Stimulated activated CD8-positive, alpha-beta memory T cell treated with anti-CD3 and anti-CD28 coated beads, Interleukin-4, amount 100 ng/mL, for 24 hours (primary cell): ENCODE measurements around the gene SCUBE3.

Experiments used
- DNase-seq: peaks from one replicate; pipeline ENCODE4 v3.0.0-alpha.2; 2020; ENCODE audit warnings: low read depth

The SCUBE3 gene

GRCh38 chr6:35213298-35213791 is 411 bp upstream of the SCUBE3 start:
- no peak for DNase-seq

GRCh38 chr6:35214869-35215664 is 1.3 kb downstream of the SCUBE3 start:
- no peak for DNase-seq

GRCh38 chr6:35215665-35216411 is 2.1 kb downstream of the SCUBE3 start:
- no peak for DNase-seq

DNA sequence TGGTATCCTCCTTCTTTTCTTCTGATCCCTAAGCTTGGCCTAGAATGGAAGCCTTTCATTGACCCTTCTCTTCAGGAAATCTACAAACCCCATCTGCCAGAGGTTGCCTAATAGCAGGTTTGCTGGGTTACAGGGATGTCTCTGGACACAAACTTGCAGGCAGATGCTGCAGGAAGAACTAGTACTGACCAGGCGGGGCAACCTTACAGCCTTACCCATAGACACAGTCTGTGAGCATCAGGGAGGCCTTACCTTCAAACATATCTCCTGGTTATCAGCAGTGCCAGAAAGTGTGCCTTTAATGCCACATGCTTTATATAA is 2.6 kb downstream of the SCUBE3 start:
- DNase-seq: no peak

GRCh38 chr6:35216851-35217811 is 3.4 kb downstream of the SCUBE3 start:
- DNase-seq: no peak

DNA sequence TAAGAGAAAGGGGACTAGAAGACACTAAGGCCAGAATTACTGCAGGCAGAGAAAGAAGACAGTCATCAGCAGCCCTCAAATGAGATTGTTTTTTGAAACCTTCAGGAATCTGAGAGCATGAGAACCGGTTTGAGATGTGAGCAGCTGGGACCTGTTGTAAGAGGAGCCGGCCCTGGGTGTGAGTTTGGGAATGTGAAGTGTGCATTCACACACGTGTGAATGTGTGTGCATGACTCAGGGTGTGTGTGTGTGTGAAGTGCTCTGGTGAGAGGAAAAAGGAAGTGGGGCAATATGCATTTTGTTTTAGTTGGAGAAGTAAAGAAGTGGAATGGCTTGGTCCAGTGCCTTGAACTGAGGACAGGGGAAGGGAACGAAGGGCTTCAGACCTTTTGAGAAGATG is 4.3 kb downstream of the SCUBE3 start:
- DNase-seq: no peak

- no peak for DNase-seq
Observed at GRCh38 chr6:35218456-35218855, 4.7 kb downstream of the SCUBE3 start.

DNA sequence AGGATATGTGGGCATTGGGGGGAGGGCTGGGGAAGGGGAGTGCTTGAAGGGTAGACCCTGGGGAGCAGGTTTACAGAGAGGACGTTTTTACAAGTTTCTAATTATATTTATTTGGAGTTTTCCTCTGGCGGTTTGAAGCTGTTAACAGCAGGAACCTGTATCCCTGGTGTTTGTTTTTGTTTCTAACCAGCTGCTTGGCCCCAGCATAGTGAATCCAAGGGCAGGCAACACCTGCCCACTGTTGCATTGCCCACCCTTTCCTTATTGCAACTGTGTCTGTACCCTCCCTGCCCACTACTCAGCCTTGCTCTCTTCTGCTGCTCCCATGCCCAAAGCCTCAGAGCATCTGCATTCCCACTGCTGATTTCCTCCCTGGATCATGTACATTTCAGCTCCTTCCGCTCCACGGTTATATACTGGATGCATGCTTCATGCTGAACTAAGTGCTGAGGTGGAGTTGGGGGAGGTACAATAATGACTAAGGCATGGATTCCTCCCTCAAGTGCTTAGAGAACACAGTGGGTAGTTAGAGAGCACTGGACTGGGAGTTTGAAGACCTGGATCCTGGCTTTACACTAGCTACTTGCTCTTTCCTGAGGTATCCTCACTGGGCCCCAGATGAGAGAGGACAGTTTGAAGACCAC is 6.0 kb downstream of the SCUBE3 start:
- DNase-seq: no peak

DNA sequence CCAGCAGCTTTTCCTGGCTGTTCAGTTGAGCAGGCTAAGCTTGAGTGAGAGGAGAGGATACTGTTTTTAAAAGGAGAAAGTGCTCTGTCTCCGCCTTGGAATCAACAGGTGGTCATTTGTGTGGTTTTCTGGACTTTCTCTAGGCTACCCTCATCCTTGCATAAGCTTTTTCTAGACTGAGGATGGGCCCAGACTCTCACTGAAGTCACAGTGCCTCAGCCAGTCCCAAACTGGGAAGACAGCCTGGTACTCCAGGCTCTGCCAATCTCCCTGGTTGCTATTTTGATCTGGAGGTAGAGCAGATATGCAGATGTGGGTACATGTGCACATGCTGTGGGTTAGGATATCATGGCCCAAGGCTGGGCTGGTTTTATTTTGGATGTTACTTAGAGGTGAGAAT is 7.0 kb downstream of the SCUBE3 start:
- DNase-seq: no peak

DNA sequence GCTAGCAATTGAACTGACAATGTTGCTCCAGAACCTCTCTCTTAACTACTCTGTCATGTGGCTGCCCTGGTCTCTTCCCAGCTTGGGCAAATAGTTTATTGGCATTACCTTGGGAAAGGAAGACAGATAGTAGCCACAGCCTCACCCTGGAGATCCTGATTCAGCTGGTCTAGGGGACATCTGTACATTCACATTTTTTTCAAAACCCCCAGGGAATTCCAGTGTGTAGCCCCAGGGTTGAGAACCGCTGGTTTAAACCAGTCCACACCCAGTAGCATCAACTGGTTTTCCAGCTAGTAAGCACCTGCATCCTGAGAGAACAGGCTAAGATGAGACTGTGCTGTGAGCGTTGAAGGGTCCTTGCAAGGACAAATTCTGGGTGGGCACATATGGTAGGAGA is 9.6 kb downstream of the SCUBE3 start:
- no peak for DNase-seq

- DNase-seq: no peak
Observed at GRCh38 chr6:35224720-35225119, 11.0 kb downstream of the SCUBE3 start.

- DNase-seq: no peak
Observed at GRCh38 chr6:35228481-35228880, 14.7 kb downstream of the SCUBE3 start.

- DNase-seq: no peak
Observed at GRCh38 chr6:35229304-35229703, 15.5 kb downstream of the SCUBE3 start.

GRCh38 chr6:35230498-35230897 is 16.7 kb downstream of the SCUBE3 start:
- DNase-seq: no peak

DNA sequence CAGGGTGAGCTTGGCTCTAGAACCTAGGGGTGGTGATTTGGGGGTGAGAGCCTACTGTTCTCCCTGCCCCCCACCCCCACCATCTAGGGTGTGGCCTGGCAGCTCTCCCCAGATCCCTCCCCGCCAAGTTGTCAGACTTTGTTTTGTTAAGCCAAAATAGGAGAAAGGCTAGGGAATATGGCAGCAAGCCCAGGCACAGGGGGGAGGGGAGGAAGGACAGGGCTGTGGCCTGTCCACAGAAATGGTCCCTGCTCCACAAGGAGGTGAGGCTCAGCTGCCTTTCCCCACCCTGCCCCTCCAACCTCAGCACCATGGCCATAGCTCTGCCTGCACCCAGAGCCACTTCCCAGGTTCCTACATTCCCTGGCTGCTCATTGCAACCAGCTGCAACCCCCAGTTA is 17.2 kb downstream of the SCUBE3 start:
- no peak for DNase-seq

DNA sequence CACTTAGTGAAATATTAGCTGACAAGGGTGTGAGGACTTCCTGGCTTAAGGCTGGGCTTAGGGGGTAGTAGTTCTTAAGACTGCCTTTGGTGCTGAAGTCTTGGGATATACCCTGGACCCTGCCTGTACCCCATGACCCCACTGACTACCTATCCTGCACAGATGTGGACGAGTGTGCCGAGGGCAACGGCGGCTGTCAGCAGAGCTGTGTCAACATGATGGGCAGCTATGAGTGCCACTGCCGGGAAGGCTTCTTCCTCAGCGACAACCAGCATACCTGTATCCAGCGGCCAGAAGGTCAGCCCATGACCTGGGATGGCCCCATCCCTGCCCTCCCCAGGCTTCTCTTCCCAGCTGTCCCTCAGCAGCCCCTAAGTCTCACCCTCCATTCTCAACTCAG is 17.8 kb downstream of the SCUBE3 start:
- DNase-seq: no peak

DNA sequence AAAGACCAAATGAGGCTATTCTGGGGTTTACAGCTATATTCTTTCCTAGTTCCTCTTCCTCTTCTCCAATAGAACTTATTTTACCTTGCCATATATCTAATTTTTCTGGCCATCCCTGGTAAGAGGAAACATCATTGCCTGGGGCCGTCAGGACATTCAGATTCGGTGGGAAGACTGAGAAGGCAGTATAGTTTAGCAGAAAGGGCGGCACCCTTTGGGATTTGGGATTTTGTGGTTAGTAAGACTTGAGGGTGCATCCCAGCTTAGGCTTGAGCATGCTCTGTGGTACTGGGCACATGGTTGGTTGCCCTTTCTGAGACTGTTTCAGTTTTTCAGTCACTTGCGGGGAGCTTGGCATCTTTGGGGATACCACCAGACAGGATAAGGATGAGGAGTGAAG is 21.1 kb downstream of the SCUBE3 start:
- DNase-seq: no peak

DNA sequence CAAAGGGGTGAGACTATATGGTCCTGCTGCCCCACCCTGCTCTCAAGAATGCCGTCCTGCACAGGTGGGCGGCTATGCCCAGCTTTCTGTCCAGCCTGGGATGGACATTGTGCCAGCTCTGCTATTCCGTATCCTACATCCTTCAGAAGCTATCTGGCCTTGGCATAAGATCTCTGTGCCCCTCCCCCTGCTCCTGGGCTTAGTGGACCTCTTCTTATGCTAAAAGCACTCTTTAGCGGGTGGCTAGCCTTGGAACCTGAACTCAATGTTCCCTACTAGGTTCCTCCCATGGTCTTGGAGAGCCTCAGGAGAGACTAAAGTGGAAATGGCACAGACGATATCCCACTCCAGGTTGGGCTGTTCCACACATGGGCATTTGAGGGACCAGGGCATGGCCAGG is 22.5 kb downstream of the SCUBE3 start:
- no peak for DNase-seq

DNA sequence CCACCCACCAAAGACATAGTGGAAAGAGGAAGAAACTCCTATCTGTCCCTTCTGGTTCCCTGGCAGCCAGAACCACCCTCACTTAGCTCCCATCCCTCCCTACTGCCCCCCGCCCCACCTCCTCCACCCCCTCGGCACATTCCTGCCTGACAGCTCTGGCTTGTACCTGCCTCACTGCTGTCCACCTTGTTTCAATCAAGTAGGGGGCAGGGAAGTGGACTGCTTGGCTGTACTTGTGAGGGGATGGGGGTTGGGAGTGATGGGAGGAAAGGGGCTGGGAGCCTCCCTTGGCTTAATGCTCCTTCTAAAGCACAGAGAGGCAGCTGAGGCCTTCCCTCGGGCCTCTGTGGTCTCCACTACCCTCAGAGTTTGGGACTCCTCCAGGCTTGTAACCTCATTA is 23.7 kb downstream of the SCUBE3 start:
- DNase-seq: no peak

GRCh38 chr6:35238843-35239289 is 25.1 kb downstream of the SCUBE3 start:
- DNase-seq: no peak

DNA sequence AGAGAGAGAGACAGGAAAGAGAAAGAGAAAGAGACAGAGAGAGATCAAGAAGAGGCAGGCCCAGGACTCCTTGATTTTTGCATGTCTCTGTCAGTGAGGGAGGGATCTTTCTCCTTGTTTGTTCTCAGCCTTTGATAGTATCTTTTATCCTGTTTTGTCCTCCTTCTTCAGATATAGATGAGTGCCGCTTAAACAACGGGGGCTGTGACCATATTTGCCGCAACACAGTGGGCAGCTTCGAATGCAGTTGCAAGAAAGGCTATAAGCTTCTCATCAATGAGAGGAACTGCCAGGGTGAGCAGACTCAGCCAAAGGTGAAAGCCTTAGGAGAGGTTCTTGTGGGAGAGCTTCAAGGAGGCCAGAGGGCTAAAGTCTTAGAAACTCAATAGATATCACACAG is 25.8 kb downstream of the SCUBE3 start:
- no peak for DNase-seq
